GM12878 (cell line): ENCODE data around the gene CTNNA3. TPM values are rescaled to one million over a fixed set of nuclear protein-coding genes. Genes with fewer than 3 reads are reported as not detected.

Source experiments
- ATF7 ChIP-seq: fragments of 450-650 bp; IDR thresholded peaks from 2 replicates; pipeline ENCODE4 v1.6.1; 2016; ENCODE audit warnings: low read depth, mild to moderate bottlenecking
- BCL11A ChIP-seq: IDR thresholded peaks from 2 replicates; pipeline ENCODE4 v1.6.1; 2011; ENCODE audit warnings: low read depth, low read length
- BRCA1 ChIP-seq: IDR thresholded peaks from 2 replicates; pipeline ENCODE4 v1.6.1; 2011; ENCODE audit warnings: low read depth, low read length, improper control_type of control experiment
- ELK1 ChIP-seq: IDR thresholded peaks from 2 replicates; pipeline ENCODE4 v1.6.1; 2012; ENCODE audit warnings: low read depth, low read length, improper control_type of control experiment
- FOXK2 ChIP-seq: fragments of 450-650 bp; IDR thresholded peaks from 2 replicates; pipeline ENCODE4 v1.6.1; 2017; ENCODE audit warnings: mild to moderate bottlenecking, moderate library complexity
- FOXM1 ChIP-seq: IDR thresholded peaks from 2 replicates; pipeline ENCODE4 v1.6.1; 2012; ENCODE audit warnings: low read depth, mild to moderate bottlenecking, inconsistent platforms, low read length, moderate library complexity
- IKZF2 ChIP-seq, 2 experiments: fragments of 450-650 bp; IDR thresholded peaks; 2 replicates each; pipeline ENCODE4 v1.6.1; 2017; ENCODE audit warnings: mild to moderate bottlenecking in 2 of 2, moderate library complexity in 2 of 2
- IRF4 ChIP-seq: IDR thresholded peaks from 2 replicates; pipeline ENCODE4 v1.6.1; 2011; ENCODE audit warnings: low read depth, low read length
- MTA2 ChIP-seq: fragments of 450-650 bp; IDR thresholded peaks from 2 replicates; pipeline ENCODE4 v1.6.1; 2016; ENCODE audit warnings: low read depth, mild to moderate bottlenecking, moderate library complexity
- NBN ChIP-seq: fragments of 450-650 bp; IDR thresholded peaks from 2 replicates; pipeline ENCODE4 v1.6.1; 2016
- NFYB ChIP-seq: IDR thresholded peaks from 2 replicates; pipeline ENCODE4 v1.6.1; 2011; ENCODE audit warnings: low read depth, mild to moderate bottlenecking, low read length, improper control_type of control experiment, moderate library complexity; ENCODE audit not compliant: insufficient read depth
- POLR2A ChIP-seq: IDR thresholded peaks from 2 replicates; pipeline ENCODE4 v1.6.1; 2011; ENCODE audit warnings: low read depth, mild to moderate bottlenecking, low read length
- RUNX3 ChIP-seq: IDR thresholded peaks from 2 replicates; pipeline ENCODE4 v1.6.1; 2012; ENCODE audit warnings: low read length, inconsistent platforms
- SMAD1 ChIP-seq: fragments of 450-650 bp; IDR thresholded peaks from 2 replicates; pipeline ENCODE4 v1.6.1; 2018; ENCODE audit warnings: mild to moderate bottlenecking, low read depth; ENCODE audit not compliant: partially characterized antibody
- STAT3 ChIP-seq: IDR thresholded peaks from 2 replicates; pipeline ENCODE4 v1.6.1; 2011; ENCODE audit warnings: low read depth, low read length, improper control_type of control experiment
- TBL1XR1 ChIP-seq: IDR thresholded peaks from 2 replicates; pipeline ENCODE4 v1.6.1; 2012; ENCODE audit warnings: low read depth, low read length, improper control_type of control experiment
- WRNIP1 ChIP-seq: IDR thresholded peaks from 2 replicates; pipeline ENCODE4 v1.6.1; 2011; ENCODE audit warnings: low read depth, low read length, improper control_type of control experiment, borderline replicate concordance
- ZBED1 ChIP-seq: IDR thresholded peaks from 2 replicates; pipeline ENCODE4 v1.6.1; 2016; ENCODE audit warnings: borderline replicate concordance
- ZSCAN29 ChIP-seq: fragments of 450-650 bp; IDR thresholded peaks from 2 replicates; pipeline ENCODE4 v1.6.1; 2017; ENCODE audit warnings: mild to moderate bottlenecking, moderate library complexity
- polyA plus RNA-seq, 11 experiments: library from polyadenylated mRNA; depleted of rRNA in 4 of 11; unstranded in 6 of 11; stranded (reverse) in 5 of 11; fragments of >200 nt; fragmentation: Nextera tagmentation in 4 of 11; fragmentation: Illumina TruSeq in 1 of 11; extraction: Ambion mirVana in 4 of 11; extraction: Trizol in 1 of 11; gene quantifications; 1 replicate in 1 of 11; 2 replicates in 10 of 11; pipeline versions ENCODE4 v1.2.1 to v1.2.3, GENCODE V29; 2011 to 2016; ENCODE audit warnings: inconsistent platforms in 2 of 11, missing spikeins in 2 of 11, low read depth in 1 of 11
- total RNA-seq, 4 experiments: library from RNA; depleted of rRNA in 3 of 4; stranded (reverse); fragments of >200 nt in 3 of 4; fragmentation: Illumina TruSeq in 1 of 4; extraction: Trizol in 1 of 4; gene quantifications; 2 replicates each; pipeline versions ENCODE4 v1.2.1 to v1.2.3, GENCODE V29; 2013 to 2021
- TF ChIP-seq, protein P1 (sequence below): IDR thresholded peaks from 2 replicates; pipeline ENCODE4 v1.6.1; 2011; ENCODE audit warnings: borderline replicate concordance, low read depth, mild to moderate bottlenecking, moderate library complexity, low read length; ENCODE audit not compliant: insufficient read depth, poor library complexity, severe bottlenecking

Gene CTNNA3
- total and polyA plus RNA-seq, 10 of the 15 experiments (the other 5 are each of a cell fraction or from before 2014, with no cell fraction given), result under 0.01 to 4.5 (median 0.22) TPM; not detected in 2

- TF ChIP-seq MTA2 (peak; percentile 88), ZBED1 (peak; percentile 75; the same call in 1 of the 2 replicates), RUNX3 (peak; percentile 62), ATF7 (peak; percentile 63), BCL11A (peak; percentile 61), IRF4 (0 out of 2 replicates have a peak, but pooled peaks have one; percentile 30), FOXK2 (no peak), ZSCAN29 (no peak), ELK1 (no peak), TBL1XR1 (no peak), SMAD1 (peak; percentile 27), BRCA1 (no peak), POLR2A (peak; percentile 50; the same call in 1 of the 2 replicates), FOXM1 (peak; percentile 79; the same call in 1 of the 2 replicates), WRNIP1 (no peak), NBN (peak; percentile 75; the same call in 1 of the 2 replicates), NFYB (no peak), STAT3 (no peak), IKZF2 (IDR thresholded peaks at IDR 0.05) (peak; percentile 8 to 42; a peak in 2 of 4 replicates)
- TF ChIP-seq, protein P1, sequence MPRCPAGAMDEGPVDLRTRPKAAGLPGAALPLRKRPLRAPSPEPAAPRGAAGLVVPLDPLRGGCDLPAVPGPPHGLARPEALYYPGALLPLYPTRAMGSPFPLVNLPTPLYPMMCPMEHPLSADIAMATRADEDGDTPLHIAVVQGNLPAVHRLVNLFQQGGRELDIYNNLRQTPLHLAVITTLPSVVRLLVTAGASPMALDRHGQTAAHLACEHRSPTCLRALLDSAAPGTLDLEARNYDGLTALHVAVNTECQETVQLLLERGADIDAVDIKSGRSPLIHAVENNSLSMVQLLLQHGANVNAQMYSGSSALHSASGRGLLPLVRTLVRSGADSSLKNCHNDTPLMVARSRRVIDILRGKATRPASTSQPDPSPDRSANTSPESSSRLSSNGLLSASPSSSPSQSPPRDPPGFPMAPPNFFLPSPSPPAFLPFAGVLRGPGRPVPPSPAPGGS, result no peak
- TF ChIP-seq, all 136 proteins: peak for 32
These were observed 1804.7 kb downstream of the CTNNA3 start (continued) for GRCh38 chr10:65891073-65891981.
